SU-DHL-6 (cell line): ENCODE measurements around the gene GOLGA8A.
"Not testable (repeated sequence)": the region's sequence is repeated elsewhere in the genome, so short reads cannot be mapped to it uniquely, and the experiment has no call there.

Experiments used
- H2AFZ ChIP-seq: fragments of 200-600 bp; sonication (generic); 2 replicates; pipeline ENCODE4 v1.6.1; 2014; ENCODE audit warnings: low read depth, mild to moderate bottlenecking, moderate library complexity, mixed read lengths, antibody characterized with exemption, low read length; ENCODE audit not compliant: severe bottlenecking
- H3F3A ChIP-seq: fragments of 200-600 bp; shearing (Covaris generic); 2 replicates; pipeline ENCODE4 v1.6.0; 2016; ENCODE audit warnings: antibody characterized with exemption, mild to moderate bottlenecking; ENCODE audit not compliant: insufficient read depth
- H3K27ac ChIP-seq: fragments of 200-600 bp; sonication (generic); 2 replicates; pipeline ENCODE4 v1.5.1; 2016; ENCODE audit warnings: low read depth, mild to moderate bottlenecking, low read length, moderate library complexity, mixed read lengths
- H3K27me3 ChIP-seq: fragments of 200-600 bp; sonication (generic), shearing (Covaris generic); 2 replicates; pipeline ENCODE4 v1.6.0; 2014; ENCODE audit warnings: mild to moderate bottlenecking, low read length
- H3K36me3 ChIP-seq: fragments of 200-600 bp; sonication (generic); 2 replicates; pipeline ENCODE4 v1.6.1; 2014; ENCODE audit warnings: mild to moderate bottlenecking, low read length, mixed read lengths
- H3K4me2 ChIP-seq: fragments of 300-600, 200-600 bp; shearing (Covaris generic), sonication (generic); 2 replicates; pipeline ENCODE4 v1.6.0; 2014; ENCODE audit warnings: low read length, low read depth, mild to moderate bottlenecking; ENCODE audit not compliant: poor library complexity, severe bottlenecking
- H3K4me3 ChIP-seq: fragments of 200-600 bp; sonication (generic); 2 replicates; pipeline ENCODE4 v1.5.1; 2014; ENCODE audit warnings: antibody characterized with exemption, low read length, mild to moderate bottlenecking, mixed read lengths; ENCODE audit not compliant: insufficient read depth, poor library complexity, severe bottlenecking
- H3K79me2 ChIP-seq: fragments of 200-600 bp; sonication (generic); 2 replicates; pipeline ENCODE4 v1.6.1; 2014; ENCODE audit warnings: mild to moderate bottlenecking, low read length, moderate library complexity; ENCODE audit not compliant: insufficient read depth
- H3K9ac ChIP-seq: fragments of 200-600 bp; sonication (generic); 2 replicates; pipeline ENCODE4 v1.7.0; 2014; ENCODE audit warnings: mild to moderate bottlenecking, low read length
- H3K9me2 ChIP-seq: fragments of 200-600 bp; sonication (generic); replicated peaks from 2 replicates; pipeline ENCODE4 v1.6.1; 2014; ENCODE audit warnings: low read length; ENCODE audit not compliant: insufficient read depth
- H3K9me3 ChIP-seq: fragments of 200-600 bp; sonication (generic); 2 replicates; pipeline ENCODE4 v1.6.1; 2014; ENCODE audit warnings: low read length, mixed read lengths; ENCODE audit not compliant: insufficient read depth
- H4K20me1 ChIP-seq: fragments of 200-600 bp; sonication (generic); 2 replicates; pipeline ENCODE4 v1.6.1; 2014; ENCODE audit warnings: low read depth, mild to moderate bottlenecking, antibody characterized with exemption, low read length, moderate library complexity, mixed read lengths

GOLGA8A gene

DNA sequence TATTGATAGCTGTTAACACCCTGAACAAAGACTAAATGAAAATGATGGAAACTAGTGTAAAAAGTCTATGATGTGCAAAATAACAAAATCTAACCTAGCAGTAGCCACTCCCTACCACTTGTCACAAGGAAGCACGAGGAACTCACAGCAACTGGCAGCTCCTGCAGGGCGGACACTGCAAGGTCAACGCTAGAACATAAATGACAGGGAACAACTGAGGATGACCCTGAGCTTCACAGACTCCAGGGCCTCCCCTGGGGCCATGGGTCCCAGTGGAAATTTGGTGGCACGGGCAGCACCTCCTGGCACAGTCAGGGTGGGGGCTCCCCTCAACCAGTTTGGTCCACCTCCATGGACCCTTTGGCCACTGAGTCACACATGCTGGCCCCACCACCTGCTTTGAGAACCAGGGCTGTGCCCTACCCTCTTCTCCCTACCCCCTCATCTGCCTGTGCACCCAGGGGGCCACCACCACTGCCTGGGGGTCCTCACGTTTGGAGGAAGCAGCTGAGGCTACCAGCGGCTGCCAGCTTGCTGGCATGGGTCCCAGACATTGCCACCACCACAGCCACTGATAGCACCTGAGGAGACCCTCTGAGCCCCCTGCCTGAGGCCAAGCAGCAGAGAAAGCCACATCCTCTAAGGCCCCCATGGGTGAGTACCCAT, 14.1 kb downstream of the GOLGA8A start:
- not testable (repeated sequence) for H3K27me3 ChIP-seq, H3K4me2 ChIP-seq, H3K4me3 ChIP-seq, H3K27ac ChIP-seq, H3K79me2 ChIP-seq, H2AFZ ChIP-seq, H3K9me3 ChIP-seq, H3K9ac ChIP-seq, H3K9me2 ChIP-seq, H3F3A ChIP-seq, H3K36me3 ChIP-seq, H4K20me1 ChIP-seq

- not testable (repeated sequence) for H4K20me1 ChIP-seq, H3K27me3 ChIP-seq, H3F3A ChIP-seq, H3K9me2 ChIP-seq, H2AFZ ChIP-seq, H3K27ac ChIP-seq, H3K9ac ChIP-seq, H3K4me3 ChIP-seq, H3K36me3 ChIP-seq, H3K79me2 ChIP-seq, H3K9me3 ChIP-seq, H3K4me2 ChIP-seq
Measured at GRCh38 chr15:34420953-34421352, 16.7 kb downstream of the GOLGA8A start.

GRCh38 chr15:34418435-34418834, 19.2 kb downstream of the GOLGA8A start:
- not testable (repeated sequence) for H3K9me2 ChIP-seq, H2AFZ ChIP-seq, H3K4me3 ChIP-seq, H3K27ac ChIP-seq, H3K27me3 ChIP-seq, H3K79me2 ChIP-seq, H3K4me2 ChIP-seq, H4K20me1 ChIP-seq, H3F3A ChIP-seq, H3K36me3 ChIP-seq, H3K9ac ChIP-seq, H3K9me3 ChIP-seq

DNA sequence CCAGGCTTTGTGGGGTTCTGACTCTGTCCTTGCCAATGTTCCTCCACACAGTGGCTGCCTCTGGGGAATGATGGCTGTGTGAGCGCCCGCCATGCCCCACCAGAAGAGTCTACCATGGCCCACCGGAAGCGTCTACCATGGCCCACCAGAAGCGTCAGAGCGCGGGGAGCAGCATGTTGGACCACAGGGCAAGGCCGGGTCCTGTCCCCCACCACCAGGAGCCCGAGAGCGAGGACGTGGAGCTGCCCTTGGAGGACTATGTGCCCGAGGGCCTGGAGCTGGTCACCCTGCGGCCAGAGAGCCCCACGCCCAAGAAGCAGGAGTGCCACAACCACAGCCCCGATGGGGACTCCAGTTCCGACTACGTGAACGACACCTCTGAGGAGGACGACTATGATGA, 28.1 kb downstream of the GOLGA8A start:
- H3K4me2 ChIP-seq, H3K9me3 ChIP-seq, H2AFZ ChIP-seq, H3F3A ChIP-seq, H3K79me2 ChIP-seq, H3K4me3 ChIP-seq, H3K27ac ChIP-seq, H4K20me1 ChIP-seq, H3K36me3 ChIP-seq, H3K9me2 ChIP-seq, H3K9ac ChIP-seq, H3K27me3 ChIP-seq: not testable (repeated sequence)

GRCh38 chr15:34408973-34409372, 28.6 kb downstream of the GOLGA8A start:
- not testable (repeated sequence) for H3K27me3 ChIP-seq, H3K79me2 ChIP-seq, H3K9ac ChIP-seq, H3K4me2 ChIP-seq, H3K9me2 ChIP-seq, H4K20me1 ChIP-seq, H3F3A ChIP-seq, H3K36me3 ChIP-seq, H3K4me3 ChIP-seq, H3K27ac ChIP-seq, H2AFZ ChIP-seq, H3K9me3 ChIP-seq

GRCh38 chr15:34403899-34404298, 33.7 kb downstream of the GOLGA8A start:
- H3K9ac ChIP-seq, H2AFZ ChIP-seq, H3F3A ChIP-seq, H3K4me3 ChIP-seq, H3K79me2 ChIP-seq, H3K9me2 ChIP-seq, H3K9me3 ChIP-seq, H4K20me1 ChIP-seq, H3K27ac ChIP-seq, H3K27me3 ChIP-seq, H3K4me2 ChIP-seq, H3K36me3 ChIP-seq: not testable (repeated sequence)

DNA sequence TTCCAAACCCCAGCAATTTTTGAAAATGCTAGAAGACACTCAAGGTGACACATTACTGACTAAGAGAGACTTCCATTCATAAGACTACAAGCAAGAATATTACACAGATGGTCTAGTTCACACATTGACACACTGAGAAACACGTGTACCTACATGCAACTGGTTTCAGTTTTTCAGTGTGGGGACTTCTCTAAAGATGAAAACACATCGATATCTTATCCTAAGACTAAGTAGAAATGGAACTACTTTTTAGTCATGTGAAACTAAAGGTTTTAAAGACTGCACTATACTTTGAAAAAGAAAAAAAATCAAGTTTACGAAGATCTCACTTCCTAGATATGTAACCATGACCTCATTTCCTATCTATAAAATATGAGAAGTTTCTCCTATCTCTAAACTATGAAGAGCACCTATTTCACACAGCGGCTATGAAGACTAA, 34.4 kb downstream of the GOLGA8A start:
- not testable (repeated sequence) for H3K9me2 ChIP-seq, H3K9me3 ChIP-seq, H3K27me3 ChIP-seq, H3K79me2 ChIP-seq, H3K36me3 ChIP-seq, H3K9ac ChIP-seq, H3K4me3 ChIP-seq, H3F3A ChIP-seq, H2AFZ ChIP-seq, H4K20me1 ChIP-seq, H3K4me2 ChIP-seq, H3K27ac ChIP-seq

GRCh38 chr15:34397637-34398259, 39.9 kb downstream of the GOLGA8A start:
- not testable (repeated sequence) for H3K4me2 ChIP-seq, H3K79me2 ChIP-seq, H4K20me1 ChIP-seq, H2AFZ ChIP-seq, H3K9me2 ChIP-seq, H3K36me3 ChIP-seq, H3K9ac ChIP-seq, H3K9me3 ChIP-seq, H3K4me3 ChIP-seq, H3F3A ChIP-seq, H3K27me3 ChIP-seq, H3K27ac ChIP-seq
